Esophagus muscularis mucosa (tissue), 4 donors: ENCODE data around the gene MT1H.
A peak's percentile ranks its signal among the peaks of the same experiment; 100 is the strongest.

Experiments
- EP300 ChIP-seq: sonication (generic); formaldehyde crosslinking; IDR thresholded peaks from one replicate; pipeline ENCODE4 v1.6.1; 2017; ENCODE audit warnings: antibody characterized with exemption
- POLR2A ChIP-seq: fragments of 450-650 bp; IDR thresholded peaks from one replicate; pipeline ENCODE4 v1.6.1; 2017; ENCODE audit warnings: antibody characterized with exemption, moderate library complexity, mild to moderate bottlenecking, low read depth
- POLR2AphosphoS5 ChIP-seq, 2 donors: sonication (generic); formaldehyde crosslinking; IDR thresholded peaks; one replicate each; pipeline ENCODE4 v1.6.1; 2017; ENCODE audit warnings: antibody characterized with exemption in 2 of 2
- TF ChIP-seq, protein P1 (sequence below), 3 experiments: fragments of 200-600 bp in 2 of 3; fragments of 450-650 bp in 1 of 3; sonication (generic) in 2 of 3; IDR thresholded peaks; one replicate each; pipeline ENCODE4 v1.5.1; 2017 to 2019; ENCODE audit warnings: antibody characterized with exemption in 3 of 3, mild to moderate bottlenecking in 2 of 3, moderate library complexity in 1 of 3

DNA sequence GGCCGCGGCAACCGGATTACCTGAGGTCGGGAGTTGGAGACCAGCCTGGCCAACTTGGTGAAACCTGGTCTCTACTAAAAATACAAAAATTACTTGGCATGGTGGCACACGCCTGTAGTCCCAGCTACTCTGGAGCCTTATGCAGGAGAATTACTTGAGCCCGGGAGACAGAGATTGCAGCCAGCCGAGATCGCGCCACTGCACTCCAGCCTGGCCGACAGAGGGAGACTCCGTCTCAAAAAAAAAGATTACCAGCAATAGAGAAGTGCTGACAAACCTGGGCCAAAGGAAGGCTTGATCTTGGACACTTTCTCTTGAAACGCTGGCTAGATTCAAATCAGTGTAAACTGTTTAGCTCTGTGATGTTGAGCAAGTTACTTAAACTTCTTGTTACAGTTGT is 4.3 kb downstream of the MT1H start:
- TF ChIP-seq POLR2AphosphoS5 (IDR thresholded peaks at IDR 0.05) (no peak), EP300 (no peak), POLR2A (no peak)
- TF ChIP-seq, protein P1, sequence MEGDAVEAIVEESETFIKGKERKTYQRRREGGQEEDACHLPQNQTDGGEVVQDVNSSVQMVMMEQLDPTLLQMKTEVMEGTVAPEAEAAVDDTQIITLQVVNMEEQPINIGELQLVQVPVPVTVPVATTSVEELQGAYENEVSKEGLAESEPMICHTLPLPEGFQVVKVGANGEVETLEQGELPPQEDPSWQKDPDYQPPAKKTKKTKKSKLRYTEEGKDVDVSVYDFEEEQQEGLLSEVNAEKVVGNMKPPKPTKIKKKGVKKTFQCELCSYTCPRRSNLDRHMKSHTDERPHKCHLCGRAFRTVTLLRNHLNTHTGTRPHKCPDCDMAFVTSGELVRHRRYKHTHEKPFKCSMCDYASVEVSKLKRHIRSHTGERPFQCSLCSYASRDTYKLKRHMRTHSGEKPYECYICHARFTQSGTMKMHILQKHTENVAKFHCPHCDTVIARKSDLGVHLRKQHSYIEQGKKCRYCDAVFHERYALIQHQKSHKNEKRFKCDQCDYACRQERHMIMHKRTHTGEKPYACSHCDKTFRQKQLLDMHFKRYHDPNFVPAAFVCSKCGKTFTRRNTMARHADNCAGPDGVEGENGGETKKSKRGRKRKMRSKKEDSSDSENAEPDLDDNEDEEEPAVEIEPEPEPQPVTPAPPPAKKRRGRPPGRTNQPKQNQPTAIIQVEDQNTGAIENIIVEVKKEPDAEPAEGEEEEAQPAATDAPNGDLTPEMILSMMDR (IDR thresholded peaks at IDR 0.05) = peak; percentile 58 to 67 (median 67)
